Hepatocyte (in vitro differentiated cells): ENCODE data around the gene TANC1. TPM values are rescaled to one million over a fixed set of nuclear protein-coding genes. Genes with fewer than 3 reads are reported as not detected.

Source experiments
- DNase-seq: peaks from one replicate; pipeline ENCODE4 v3.0.0-alpha.2; 2016; ENCODE audit warnings: low spot score
- H2AFZ ChIP-seq: fragments of 200-600 bp; sonication (generic); 2 replicates; pipeline ENCODE4 v1.6.0; 2016; ENCODE audit warnings: antibody characterized with exemption, mild to moderate bottlenecking
- H3K27ac ChIP-seq: fragments of 200-600 bp; sonication (generic); 2 replicates; pipeline ENCODE4 v1.5.1; 2016; ENCODE audit warnings: mild to moderate bottlenecking
- H3K27me3 ChIP-seq: fragments of 200-600 bp; sonication (generic); 2 replicates; pipeline ENCODE4 v1.6.1; 2016
- H3K36me3 ChIP-seq: fragments of 200-600 bp; sonication (generic); replicated peaks from 2 replicates; pipeline ENCODE4 v1.5.1; 2016; ENCODE audit warnings: low read depth; ENCODE audit not compliant: insufficient read depth
- H3K4me1 ChIP-seq: fragments of 200-600 bp; sonication (generic); 2 replicates; pipeline ENCODE4 v1.5.1; 2016; ENCODE audit warnings: mild to moderate bottlenecking, moderate library complexity; ENCODE audit not compliant: insufficient read depth
- H3K4me2 ChIP-seq: fragments of 200-600 bp; sonication (generic); 2 replicates; pipeline ENCODE4 v1.6.0; 2016
- H3K4me3 ChIP-seq: fragments of 200-600 bp; sonication (generic); 2 replicates; pipeline ENCODE4 v1.5.1; 2016; ENCODE audit warnings: mild to moderate bottlenecking
- H3K79me2 ChIP-seq: fragments of 200-600 bp; sonication (generic); 2 replicates; pipeline ENCODE4 v1.6.0; 2017; ENCODE audit warnings: mild to moderate bottlenecking
- H3K9me2 ChIP-seq: fragments of 200-600 bp; sonication (generic); replicated peaks from 2 replicates; pipeline ENCODE4 v1.6.0; 2017; ENCODE audit warnings: mild to moderate bottlenecking; ENCODE audit not compliant: insufficient read depth
- H3K9me3 ChIP-seq: fragments of 200-600 bp; sonication (generic); 2 replicates; pipeline ENCODE4 v1.5.1; 2016; ENCODE audit warnings: low read depth, mild to moderate bottlenecking
- H4K20me1 ChIP-seq: fragments of 200-600 bp; sonication (generic); 2 replicates; pipeline ENCODE4 v1.6.0; 2016; ENCODE audit warnings: mild to moderate bottlenecking; ENCODE audit not compliant: insufficient read depth, poor library complexity, severe bottlenecking
- EZH2 ChIP-seq: fragments of 200-600 bp; sonication (generic); IDR thresholded peaks from 2 replicates; pipeline ENCODE4 v1.6.1; 2016; ENCODE audit warnings: antibody characterized with exemption, mild to moderate bottlenecking, borderline replicate concordance
- EZH2phosphoT487 ChIP-seq: fragments of 200-600 bp; sonication (generic); IDR thresholded peaks from one replicate; pipeline ENCODE4 v1.6.1; 2018; ENCODE audit warnings: antibody characterized with exemption, mild to moderate bottlenecking, low read depth, moderate library complexity; ENCODE audit not compliant: unreplicated experiment, severe bottlenecking
- WGBS: methylation state at CpG from one replicate; pipeline ENCODE4 v1.1.6; 2016; ENCODE audit warnings: low lambda C conversion rate; ENCODE audit errors: missing lambda C conversion rate; 5-methylcytosine and 5-hydroxymethylcytosine counted together
- polyA plus RNA-seq: library from polyadenylated mRNA; unstranded; fragments of >200 nt; fragmentation: Nextera tagmentation; extraction: Ambion mirVana; gene quantifications from 2 replicates; pipeline ENCODE4 v1.2.1, GENCODE V29; 2016
- total RNA-seq: library from RNA; depleted of rRNA; stranded (reverse); fragments of >200 nt; gene quantifications from 2 replicates; pipeline ENCODE4 v1.2.3, GENCODE V29; 2014
- TF ChIP-seq, protein P1 (sequence below): fragments of 200-600 bp; sonication (generic); IDR thresholded peaks from 2 replicates; pipeline ENCODE4 v1.5.1; 2016; ENCODE audit warnings: antibody characterized with exemption, mild to moderate bottlenecking; ENCODE audit not compliant: poor library complexity

The TANC1 gene
- total and polyA plus RNA-seq, 2 experiments from 2014 or later = 8.3 to 18.5 TPM

DNA sequence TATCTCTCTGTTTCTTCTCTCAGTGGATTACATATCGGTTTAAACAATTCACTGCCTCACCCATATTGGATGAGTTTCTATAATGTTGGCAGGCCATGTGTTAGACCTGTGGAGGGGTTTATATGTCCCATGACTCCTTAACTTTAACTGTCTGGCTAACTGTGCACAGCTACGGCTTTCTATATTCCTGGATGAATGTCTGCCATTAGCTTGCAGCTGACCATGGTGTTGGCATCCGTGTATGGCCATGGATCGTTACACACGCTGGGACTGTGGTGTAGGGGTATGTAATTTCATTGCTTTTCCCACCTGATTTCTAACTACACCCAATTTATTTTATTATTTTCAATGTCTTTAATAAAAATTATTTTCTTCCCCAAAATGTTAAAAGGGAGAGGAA, 3.3 kb upstream of the TANC1 start:
- TF ChIP-seq, protein P1, sequence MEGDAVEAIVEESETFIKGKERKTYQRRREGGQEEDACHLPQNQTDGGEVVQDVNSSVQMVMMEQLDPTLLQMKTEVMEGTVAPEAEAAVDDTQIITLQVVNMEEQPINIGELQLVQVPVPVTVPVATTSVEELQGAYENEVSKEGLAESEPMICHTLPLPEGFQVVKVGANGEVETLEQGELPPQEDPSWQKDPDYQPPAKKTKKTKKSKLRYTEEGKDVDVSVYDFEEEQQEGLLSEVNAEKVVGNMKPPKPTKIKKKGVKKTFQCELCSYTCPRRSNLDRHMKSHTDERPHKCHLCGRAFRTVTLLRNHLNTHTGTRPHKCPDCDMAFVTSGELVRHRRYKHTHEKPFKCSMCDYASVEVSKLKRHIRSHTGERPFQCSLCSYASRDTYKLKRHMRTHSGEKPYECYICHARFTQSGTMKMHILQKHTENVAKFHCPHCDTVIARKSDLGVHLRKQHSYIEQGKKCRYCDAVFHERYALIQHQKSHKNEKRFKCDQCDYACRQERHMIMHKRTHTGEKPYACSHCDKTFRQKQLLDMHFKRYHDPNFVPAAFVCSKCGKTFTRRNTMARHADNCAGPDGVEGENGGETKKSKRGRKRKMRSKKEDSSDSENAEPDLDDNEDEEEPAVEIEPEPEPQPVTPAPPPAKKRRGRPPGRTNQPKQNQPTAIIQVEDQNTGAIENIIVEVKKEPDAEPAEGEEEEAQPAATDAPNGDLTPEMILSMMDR = no peak
- TF ChIP-seq EZH2phosphoT487 (no peak), EZH2 (no peak)
- Histone ChIP-seq H3K79me2 (peaks cover 6% of the 10 kb centered on the region), H3K9me3 (no peaks in the 10 kb centered on the region), H2AFZ (no peak overlapping the region), H3K4me2 (no peak overlapping the region), H4K20me1 (no peaks in the 10 kb centered on the region), H3K27me3 (no peaks in the 10 kb centered on the region), H3K36me3 (no peaks in the 10 kb centered on the region), H3K4me3 (no peak overlapping the region), H3K9me2 (no peaks in the 10 kb centered on the region), H3K4me1 (peaks cover 8% of the 10 kb centered on the region), H3K27ac (no peak overlapping the region)
- 77% methylated on average over 5 of the region's 5 CpGs for WGBS
- no peak for DNase-seq

DNA sequence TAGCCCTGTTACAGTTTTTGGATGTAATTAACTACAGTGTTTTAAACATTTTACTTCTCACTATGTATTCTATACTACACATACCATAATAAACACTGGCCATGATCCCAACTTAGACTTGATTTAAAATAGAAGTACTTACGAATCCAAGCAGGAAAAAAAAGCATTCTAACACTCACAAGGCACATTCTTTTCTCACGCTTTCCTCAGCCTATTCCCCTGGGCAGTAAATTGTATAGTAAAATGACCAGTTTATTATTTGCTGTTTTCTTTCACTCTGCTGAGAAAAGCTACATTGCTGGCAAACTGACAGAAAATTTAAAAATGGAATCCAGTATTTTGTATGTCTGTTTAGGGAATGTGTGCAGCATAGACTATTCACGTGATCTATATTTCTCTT, 2.8 kb upstream of the TANC1 start:
- H3K79me2 ChIP-seq = peaks cover 11% of the 10 kb centered on the region
- H3K27ac ChIP-seq = no peak overlapping the region
- H2AFZ ChIP-seq = no peak overlapping the region
- H4K20me1 ChIP-seq = no peaks in the 10 kb centered on the region
- WGBS = 57% methylated on average over 3 of the region's 3 CpGs
- peak overlapping the region; percentile 3 for H3K4me2 ChIP-seq
- H3K27me3 ChIP-seq = no peaks in the 10 kb centered on the region
- H3K4me1 ChIP-seq = peaks cover 11% of the 10 kb centered on the region
- TF ChIP-seq EZH2 = no peak
- TF ChIP-seq, protein P1 = no peak
- no peak for TF ChIP-seq EZH2phosphoT487
- DNase-seq = no peak
- no peaks in the 10 kb centered on the region for H3K36me3 ChIP-seq
- H3K9me3 ChIP-seq = no peaks in the 10 kb centered on the region
- no peaks in the 10 kb centered on the region for H3K9me2 ChIP-seq
- H3K4me3 ChIP-seq = no peak overlapping the region

DNA sequence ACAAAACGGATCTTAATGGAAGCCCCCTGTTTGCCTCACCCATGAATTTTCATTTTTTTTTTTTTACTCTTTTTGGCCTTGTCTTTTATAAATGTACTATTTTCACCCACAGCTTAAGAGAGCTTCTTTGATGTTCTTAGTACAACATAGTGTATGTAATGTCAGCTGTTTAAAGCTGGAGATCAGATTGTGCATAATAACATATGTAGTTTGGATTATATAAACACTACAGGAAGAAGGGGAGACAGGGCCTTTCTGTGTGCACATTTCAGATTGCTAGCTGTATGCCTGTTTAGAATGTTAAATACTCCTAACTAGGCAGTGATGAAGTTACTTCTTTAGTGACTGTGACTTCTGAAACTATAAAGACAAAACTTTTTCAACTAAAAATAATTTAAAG, 2.1 kb upstream of the TANC1 start:
- no peak for DNase-seq
- no peak overlapping the region for H2AFZ ChIP-seq
- peak overlapping the region; percentile 3 for H3K4me2 ChIP-seq
- whole genome bisulfite sequencing = 57% methylated on average over 1 of the region's 1 CpG
- peaks cover 18% of the 10 kb centered on the region for H3K79me2 ChIP-seq
- peaks cover 1% of the 10 kb centered on the region for H4K20me1 ChIP-seq
- H3K36me3 ChIP-seq = no peaks in the 10 kb centered on the region
- no peaks in the 10 kb centered on the region for H3K27me3 ChIP-seq
- H3K4me3 ChIP-seq = no peak overlapping the region
- H3K4me1 ChIP-seq = peaks cover 17% of the 10 kb centered on the region
- no peak overlapping the region for H3K27ac ChIP-seq
- TF ChIP-seq EZH2phosphoT487 (no peak), EZH2 (no peak)
- TF ChIP-seq, protein P1 = no peak
- H3K9me2 ChIP-seq = no peaks in the 10 kb centered on the region
- no peaks in the 10 kb centered on the region for H3K9me3 ChIP-seq
